K562 (cell line): ENCODE data around the gene ZNF778. TPM values are rescaled to one million over a fixed set of nuclear protein-coding genes. Genes with fewer than 3 reads are reported as not detected.

Experiments
- ATAC-seq: fragments of 200-7000 bp; cut with Tn5 transposase; 3 replicates; pipeline ENCODE4 v1.9.1; 2020; ENCODE audit warnings: moderate library complexity
- BruUV-seq: library from RNA; stranded (reverse); fragments of 400-500 nt; replicated peaks from 2 replicates; lab custom pipeline; 2021; lab: Mats Ljungman, UMichigan
- CTCF ChIA-PET: fragments of 300-600 bp; formaldehyde crosslinking; extraction: SDS; loops from one replicate; lab custom pipeline; 2021; ENCODE audit warnings: low intra/inter-chr PET ratio; lab: Yijun Ruan, JAX
- POLR2A ChIA-PET: fragments of 300-600, 350-650 bp; sonication (Branson Sonifier 250); formaldehyde crosslinking; extraction: SDS; loops from one replicate; lab custom pipeline; 2021; ENCODE audit warnings: antibody characterized with exemption, inconsistent platforms; lab: Yijun Ruan, JAX
- DNase-seq, 4 experiments: peaks; one replicate each; pipeline versions ENCODE4 v3.0.0 to v3.0.0-alpha.2; 2011 to 2018; ENCODE audit warnings: low spot score in 3 of 4, mixed read lengths in 3 of 4; ENCODE audit errors: extremely low read depth in 1 of 4
- FAIRE-seq: peaks from 2 replicates; lab custom pipeline; 2011; peaks lifted over from hg19 to GRCh38; lab: Jason Lieb, UNC
- H2AFZ ChIP-seq: 2 replicates; pipeline ENCODE4 v1.6.0; 2011; ENCODE audit warnings: low read depth, low read length, control low read depth, inconsistent platforms
- H3K27ac ChIP-seq: fragments of 200-600 bp; 3 replicates; pipeline ENCODE4 v1.8.0; 2011; ENCODE audit warnings: low read depth, mild to moderate bottlenecking, control low read depth, inconsistent platforms, low read length, moderate library complexity, mixed read lengths; ENCODE audit errors: extremely low read depth
- H3K27me3 ChIP-seq, 2 experiments: fragments of 300-600 bp in 1 of 2; 2 replicates in 1 of 2; 3 replicates in 1 of 2; pipeline versions ENCODE4 v1.6.0 to v1.8.0; 2011; ENCODE audit warnings: inconsistent platforms in 2 of 2, low read length in 2 of 2, mild to moderate bottlenecking in 1 of 2, mixed read lengths in 1 of 2, moderate library complexity in 1 of 2; ENCODE audit not compliant: control insufficient read depth in 2 of 2, insufficient read depth in 2 of 2
- H3K36me3 ChIP-seq: fragments of 300-600 bp; 3 replicates; pipeline ENCODE4 v1.8.0; 2011; ENCODE audit warnings: mild to moderate bottlenecking, low read length, inconsistent platforms; ENCODE audit not compliant: control insufficient read depth, insufficient read depth
- H3K4me1 ChIP-seq, 2 experiments: fragments of 200-600 bp in 1 of 2; replicated peaks in 1 of 2; 2 replicates in 1 of 2; 3 replicates in 1 of 2; pipeline versions ENCODE4 v1.5.1 to v1.8.0; 2011; ENCODE audit warnings: inconsistent platforms in 2 of 2, low read length in 2 of 2, mild to moderate bottlenecking in 1 of 2, mixed read lengths in 1 of 2, moderate library complexity in 1 of 2; ENCODE audit not compliant: control insufficient read depth in 2 of 2, insufficient read depth in 2 of 2
- H3K4me2 ChIP-seq: 2 replicates; pipeline ENCODE4 v1.6.1; 2011; ENCODE audit warnings: low read length, control low read depth, inconsistent platforms, mixed read lengths; ENCODE audit not compliant: insufficient read depth
- H3K4me3 ChIP-seq: fragments of 200-600 bp; sonication (generic), shearing (Covaris generic); 2 replicates; pipeline ENCODE4 v1.5.1; 2016; ENCODE audit warnings: control low read depth, inconsistent platforms
- H3K79me2 ChIP-seq: fragments of 200-600 bp; 3 replicates; pipeline ENCODE4 v1.8.0; 2011; ENCODE audit warnings: low read length, inconsistent platforms; ENCODE audit not compliant: control insufficient read depth, insufficient read depth
- H3K9ac ChIP-seq, 2 experiments: 2 replicates each; pipeline versions ENCODE4 v1.6.0 to v1.6.1; 2011; ENCODE audit warnings: low read depth in 2 of 2, low read length in 2 of 2, control low read depth in 1 of 2, inconsistent platforms in 1 of 2, mild to moderate bottlenecking in 1 of 2, mixed read lengths in 1 of 2; ENCODE audit not compliant: insufficient read depth in 1 of 2
- H3K9me1 ChIP-seq: one replicate; pipeline ENCODE4 v1.6.0; 2011; ENCODE audit warnings: inconsistent platforms, mild to moderate bottlenecking, low read length, moderate library complexity; ENCODE audit not compliant: control insufficient read depth, insufficient read depth
- H3K9me3 ChIP-seq: replicated peaks from 2 replicates; pipeline ENCODE4 v1.5.1; 2011; ENCODE audit warnings: low read depth, low read length, inconsistent platforms; ENCODE audit not compliant: control insufficient read depth, insufficient read depth
- H4K20me1 ChIP-seq: replicated peaks from 2 replicates; pipeline ENCODE4 v1.6.1; 2011; ENCODE audit warnings: low read length, inconsistent platforms, mixed read lengths; ENCODE audit not compliant: control insufficient read depth, insufficient read depth
- CHD1 ChIP-seq: fragments of 200-600 bp; sonication (generic); IDR thresholded peaks from one replicate; pipeline ENCODE4 v1.6.1; 2012; ENCODE audit warnings: mild to moderate bottlenecking, moderate library complexity, low read length, inconsistent platforms
- CSDE1 ChIP-seq, 2 experiments: fragments of 450-650 bp; IDR thresholded peaks; 2 replicates each; pipeline ENCODE4 v1.6.1; 2016; ENCODE audit warnings: mild to moderate bottlenecking in 1 of 2
- ERF ChIP-seq: fragments of 450-650 bp; formaldehyde crosslinking; IDR thresholded peaks from 2 replicates; pipeline ENCODE4 v1.4.0; 2020; ENCODE audit warnings: mild to moderate bottlenecking, mixed read lengths
- GABPA ChIP-seq: fragments of 200-800 bp; sonication (Bioruptor generic); conservative IDR thresholded peaks from 2 replicates; pipeline ENCODE4 v1.6.1; 2016; ENCODE audit warnings: low read depth, missing genetic modification characterization, missing compliant biosample characterization
- GABPB2 ChIP-seq: fragments of 250-450 bp; sonication (Bioruptor Pico); conservative IDR thresholded peaks from 2 replicates; pipeline ENCODE4 v1.5.1; 2021; ENCODE audit warnings: mild to moderate bottlenecking
- NFRKB ChIP-seq: fragments of 450-650 bp; IDR thresholded peaks from 2 replicates; pipeline ENCODE4 v1.6.1; 2016; ENCODE audit warnings: low read depth
- ZNF23 ChIP-seq: fragments of 250-450 bp; sonication (Bioruptor Pico); IDR thresholded peaks from 2 replicates; pipeline ENCODE4 v1.4.0; 2020; ENCODE audit warnings: mild to moderate bottlenecking
- WGBS: fragments of 100-300 bp; shearing (Covaris generic); methylation state at CpG from one replicate; pipeline ENCODE4 v1.1.6; 2016; ENCODE audit warnings: low coverage, mixed read lengths; ENCODE audit not compliant: insufficient coverage; ENCODE audit errors: missing lambda C conversion rate; 5-methylcytosine and 5-hydroxymethylcytosine counted together
- in situ Hi-C: fragments of 300-500 bp; cut with MboI; formaldehyde crosslinking; loops from 4 replicates; pipeline ENCODE4 v1.15.0; 2018; ENCODE audit warnings: inconsistent platforms, mixed read lengths
- intact Hi-C: fragments of 100-400 bp; cut with micrococcal nuclease; formaldehyde crosslinking; loops from 2 replicates; pipeline ENCODE4 v1.14.2; 2022
- polyA plus RNA-seq, 8 experiments: library from polyadenylated mRNA; depleted of rRNA in 4 of 8; stranded (reverse) in 5 of 8; unstranded in 3 of 8; fragments of >200 nt; fragmentation: Nextera tagmentation in 2 of 8; fragmentation: Illumina TruSeq in 1 of 8; extraction: Ambion mirVana in 2 of 8; extraction: Trizol in 1 of 8; gene quantifications; 2 replicates each; pipeline versions ENCODE4 v1.2.1 to v1.2.3, GENCODE V29; 2011 to 2014; ENCODE audit warnings: inconsistent platforms in 1 of 8, missing spikeins in 1 of 8
- total RNA-seq, 7 experiments: library from RNA; depleted of rRNA in 6 of 7; stranded (reverse); fragments of >200 nt in 6 of 7; fragmentation: Illumina TruSeq in 2 of 7; extraction: Trizol in 2 of 7; gene quantifications; 2 replicates each; pipeline versions ENCODE4 v1.2.1 to v1.2.3, GENCODE V29; 2011 to 2021; ENCODE audit warnings: low replicate concordance in 1 of 7
- TF ChIP-seq, protein P1 (sequence below), 3 experiments: fragments of 200-800 bp in 1 of 3; sonication (Bioruptor generic) in 1 of 3; sonication (generic) in 1 of 3; formaldehyde crosslinking in 1 of 3; IDR thresholded peaks; 2 replicates each; pipeline versions ENCODE4 v1.6.1 to v1.8.0; 2016 to 2022; ENCODE audit warnings: mild to moderate bottlenecking in 2 of 3, missing compliant biosample characterization in 2 of 3, missing genetic modification characterization in 2 of 3, missing genetic modification reagents in 1 of 3
- TF ChIP-seq, protein P2 (sequence below): fragments of 450-650 bp; IDR thresholded peaks from 2 replicates; pipeline ENCODE4 v1.6.1; 2016; ENCODE audit warnings: mild to moderate bottlenecking

The ZNF778 gene
- total and polyA plus RNA-seq, 9 of the 15 experiments (the other 6 are each of a cell fraction or from before 2014, with no cell fraction given): 0.70 to 60.6 (median 7.5) TPM

DNA sequence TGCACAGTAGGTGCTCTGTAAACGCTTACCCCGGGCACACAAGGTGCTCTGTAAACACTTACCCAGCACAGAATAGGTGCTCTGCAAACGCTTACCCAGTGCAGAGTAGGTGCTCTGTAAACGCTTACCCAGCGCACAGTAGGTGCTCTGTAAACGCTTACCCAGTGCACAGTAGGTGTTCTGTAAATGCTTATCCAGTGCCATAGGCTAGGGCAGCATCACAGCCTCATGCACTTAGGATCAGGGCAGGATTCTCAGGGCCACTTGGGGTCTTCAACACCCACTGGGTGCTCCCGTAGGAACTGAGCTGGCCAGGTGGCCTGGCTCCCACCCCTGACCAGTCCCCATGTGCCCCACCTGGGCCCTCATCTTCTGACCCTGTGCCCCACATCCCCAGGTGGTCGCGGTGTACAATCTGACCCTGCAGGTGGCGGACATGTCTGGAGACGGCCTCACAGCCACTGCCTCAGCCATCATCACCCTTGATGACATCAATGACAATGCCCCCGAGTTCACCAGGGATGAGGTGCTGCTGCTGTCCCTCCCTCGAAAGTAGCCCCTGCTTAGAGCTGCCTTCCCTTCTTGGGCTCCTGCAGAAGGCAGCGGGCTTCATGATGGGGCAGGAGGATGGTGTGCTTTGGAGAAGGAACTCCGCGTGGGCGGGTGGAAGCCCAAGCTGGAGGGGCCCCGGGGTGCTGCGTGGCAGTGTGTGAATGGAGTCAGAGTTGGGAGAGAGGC is 30.3 kb upstream of the ZNF778 start:
- H3K4me1 ChIP-seq: peaks cover 0 to 53% of the 10 kb centered on the region in 2 experiments; a peak in 4 of 5 replicates
- ChIA-PET POLR2A (interaction anchor here (0.6 to 0.9 kb wide), 3 partner anchors 9 to 357 kb away, joined by 4 to 6 read pairs (median 5); no protein-coding TSS in a partner anchor), CTCF (no interaction called here)
- no peak overlapping the region for H3K4me2 ChIP-seq
- peak overlapping the region; percentile 30; the same call in 1 of the 3 replicates for H3K27ac ChIP-seq
- intact Hi-C loops: no loop called here
- H3K4me3 ChIP-seq: no peak overlapping the region
- BruUV-seq: no TSS peak
- no peaks in the 10 kb centered on the region for H3K9me3 ChIP-seq
- no peaks in the 10 kb centered on the region for H3K36me3 ChIP-seq
- H3K79me2 ChIP-seq: no peaks in the 10 kb centered on the region
- in situ Hi-C loops: no loop called here
- H3K27me3 ChIP-seq: peaks cover 0 to 22% of the 10 kb centered on the region in 2 experiments; a peak in 2 of 5 replicates
- ATAC-seq (peak; percentile 31), DNase-seq (peak in 2 of 4 experiments; percentile 27 to 28), FAIRE-seq (peak; percentile 6)
- 15% methylated on average over 16 of the region's 19 CpGs for WGBS
- H2AFZ ChIP-seq: no peak overlapping the region
- H3K9me1 ChIP-seq: peaks cover 3% of the 10 kb centered on the region
- H3K9ac ChIP-seq: no peak overlapping the region
- H4K20me1 ChIP-seq: no peaks in the 10 kb centered on the region; the same call in 1 of the 2 replicates
- no peak for TF ChIP-seq NFRKB
- TF ChIP-seq CSDE1 (IDR thresholded peaks at IDR 0.05): no peak
- no peak for TF ChIP-seq GABPB2 (CRISPR knock-in tag)
- TF ChIP-seq, protein P1, sequence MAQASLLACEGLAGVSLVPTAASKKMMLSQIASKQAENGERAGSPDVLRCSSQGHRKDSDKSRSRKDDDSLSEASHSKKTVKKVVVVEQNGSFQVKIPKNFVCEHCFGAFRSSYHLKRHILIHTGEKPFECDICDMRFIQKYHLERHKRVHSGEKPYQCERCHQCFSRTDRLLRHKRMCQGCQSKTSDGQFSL (CRISPR knock-in tag; IDR thresholded peaks at IDR 0.05): no peak
- TF ChIP-seq, protein P1 (tag; IDR thresholded peaks at IDR 0.05): no peak
- TF ChIP-seq ZNF23 (CRISPR knock-in tag): no peak
- TF ChIP-seq, protein P2, sequence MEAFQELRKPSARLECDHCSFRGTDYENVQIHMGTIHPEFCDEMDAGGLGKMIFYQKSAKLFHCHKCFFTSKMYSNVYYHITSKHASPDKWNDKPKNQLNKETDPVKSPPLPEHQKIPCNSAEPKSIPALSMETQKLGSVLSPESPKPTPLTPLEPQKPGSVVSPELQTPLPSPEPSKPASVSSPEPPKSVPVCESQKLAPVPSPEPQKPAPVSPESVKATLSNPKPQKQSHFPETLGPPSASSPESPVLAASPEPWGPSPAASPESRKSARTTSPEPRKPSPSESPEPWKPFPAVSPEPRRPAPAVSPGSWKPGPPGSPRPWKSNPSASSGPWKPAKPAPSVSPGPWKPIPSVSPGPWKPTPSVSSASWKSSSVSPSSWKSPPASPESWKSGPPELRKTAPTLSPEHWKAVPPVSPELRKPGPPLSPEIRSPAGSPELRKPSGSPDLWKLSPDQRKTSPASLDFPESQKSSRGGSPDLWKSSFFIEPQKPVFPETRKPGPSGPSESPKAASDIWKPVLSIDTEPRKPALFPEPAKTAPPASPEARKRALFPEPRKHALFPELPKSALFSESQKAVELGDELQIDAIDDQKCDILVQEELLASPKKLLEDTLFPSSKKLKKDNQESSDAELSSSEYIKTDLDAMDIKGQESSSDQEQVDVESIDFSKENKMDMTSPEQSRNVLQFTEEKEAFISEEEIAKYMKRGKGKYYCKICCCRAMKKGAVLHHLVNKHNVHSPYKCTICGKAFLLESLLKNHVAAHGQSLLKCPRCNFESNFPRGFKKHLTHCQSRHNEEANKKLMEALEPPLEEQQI: no peak
- no peak for TF ChIP-seq ERF (CRISPR knock-in tag)
- TF ChIP-seq GABPA (tag): no peak
- no peak for TF ChIP-seq CHD1
